Panc1 (cell line): ENCODE data around the gene TMEM151B. TPM values are rescaled to one million over a fixed set of nuclear protein-coding genes. Genes with fewer than 3 reads are reported as not detected.
"Not testable (repeated sequence)": the region's sequence is repeated elsewhere in the genome, so short reads cannot be mapped to it uniquely, and the experiment has no call there.

Source experiments
- ATAC-seq: fragments of 200-7000 bp; cut with Tn5 transposase; 2 replicates; pipeline ENCODE4 v1.9.1; 2020; ENCODE audit warnings: mild to moderate bottlenecking, moderate library complexity
- BruUV-seq: library from RNA; stranded (reverse); fragments of 400-500 nt; replicated peaks from 2 replicates; lab custom pipeline; 2021; lab: Mats Ljungman, UMichigan
- CTCF ChIA-PET: fragments of 300-600 bp; sonication (Branson Sonifier 250); formaldehyde crosslinking; loops from one replicate; lab custom pipeline; 2022; ENCODE audit warnings: antibody characterized with exemption; lab: Charles Lee
- POLR2A ChIA-PET: fragments of 300-600 bp; sonication (Branson Sonifier 250); formaldehyde crosslinking; loops from one replicate; lab custom pipeline; 2022; ENCODE audit warnings: antibody characterized with exemption; lab: Charles Lee
- DNase-seq: peaks from one replicate; pipeline ENCODE4 v3.0.0-alpha.2; 2010; ENCODE audit warnings: low read depth, low spot score
- H3K27ac ChIP-seq: 2 replicates; pipeline ENCODE4 v1.5.1; 2011; ENCODE audit warnings: mild to moderate bottlenecking, low read length, inconsistent platforms
- H3K27me3 ChIP-seq: fragments of 200-500 bp; sonication (Bioruptor generic); 2 replicates; pipeline ENCODE4 v1.6.0; 2014; ENCODE audit warnings: low read length, inconsistent platforms; ENCODE audit not compliant: control insufficient read depth, insufficient read depth
- H3K36me3 ChIP-seq: fragments of 200-500 bp; sonication (Bioruptor generic); 2 replicates; pipeline ENCODE4 v1.5.1; 2014; ENCODE audit warnings: inconsistent platforms, mild to moderate bottlenecking, low read length, moderate library complexity; ENCODE audit not compliant: control insufficient read depth, insufficient read depth
- H3K4me1 ChIP-seq: 2 replicates; pipeline ENCODE4 v1.5.1; 2011; ENCODE audit warnings: inconsistent platforms, mild to moderate bottlenecking, low read length, moderate library complexity; ENCODE audit not compliant: control insufficient read depth, insufficient read depth
- H3K4me3 ChIP-seq, 2 experiments: 2 replicates each; pipeline ENCODE4 v1.5.1; 2011 to 2012; ENCODE audit warnings: low read depth in 2 of 2, low read length in 2 of 2, mild to moderate bottlenecking in 2 of 2, inconsistent platforms in 1 of 2, moderate library complexity in 1 of 2
- H3K9me3 ChIP-seq: fragments of 200-500 bp; sonication (Bioruptor generic); 2 replicates; pipeline ENCODE4 v1.5.1; 2014; ENCODE audit warnings: low read depth, mild to moderate bottlenecking, inconsistent platforms, low read length, moderate library complexity; ENCODE audit not compliant: control insufficient read depth, insufficient read depth
- CTCF ChIP-seq: fragments of 450-650 bp; IDR thresholded peaks from 2 replicates; pipeline ENCODE4 v1.5.1; 2017; ENCODE audit warnings: mild to moderate bottlenecking
- POLR2AphosphoS5 ChIP-seq: IDR thresholded peaks from 2 replicates; pipeline ENCODE4 v1.6.1; 2012; ENCODE audit warnings: mild to moderate bottlenecking, low read depth, low read length, moderate library complexity
- REST ChIP-seq, 2 experiments: IDR thresholded peaks; 2 replicates each; pipeline ENCODE4 v1.6.1; 2011 to 2012; ENCODE audit warnings: low read depth in 2 of 2, control low read depth in 1 of 2, low read length in 1 of 2, mild to moderate bottlenecking in 1 of 2, moderate library complexity in 1 of 2; ENCODE audit not compliant: insufficient read depth in 1 of 2
- SIN3A ChIP-seq: IDR thresholded peaks from 2 replicates; pipeline ENCODE4 v1.6.1; 2012; ENCODE audit warnings: low read depth, mild to moderate bottlenecking, low read length, moderate library complexity, borderline replicate concordance; ENCODE audit not compliant: insufficient read depth
- TCF7L2 ChIP-seq: IDR thresholded peaks from 2 replicates; pipeline ENCODE4 v1.6.1; 2011; ENCODE audit warnings: mild to moderate bottlenecking, low read depth, low read length, inconsistent platforms
- in situ Hi-C: cut with HindIII; loops from 2 replicates; pipeline ENCODE4 v1.10.0; 2016; ENCODE audit warnings: low sequenced_read_pairs, low pct_unique_long_range_greater_than_20kb
- intact Hi-C: fragments of 100-400 bp; cut with micrococcal nuclease; formaldehyde crosslinking; loops from one replicate; pipeline ENCODE4 v1.10.0; 2022; ENCODE audit not compliant: unreplicated experiment
- total RNA-seq: library from RNA; stranded (reverse); gene quantifications from one replicate; pipeline ENCODE4 v1.2.1, GENCODE V29; 2021; ENCODE audit not compliant: unreplicated experiment

The TMEM151B gene
- total RNA-seq, 1 experiment from 2014 or later: 0.18 TPM

GRCh38 chr6:44317136-44317631 lies 46.9 kb downstream of the TMEM151B start:
- DNase-seq, H3K4me1 ChIP-seq, H3K27ac ChIP-seq, CTCF ChIA-PET, in situ Hi-C loops, H3K9me3 ChIP-seq, ATAC-seq, H3K4me3 ChIP-seq, BruUV-seq, H3K36me3 ChIP-seq, POLR2A ChIA-PET, intact Hi-C loops: not testable (repeated sequence)
- H3K27me3 ChIP-seq: peaks cover 16% of the 10 kb centered on the region

- H3K27ac ChIP-seq: no peak overlapping the region
- no peak for ATAC-seq
- in situ Hi-C loops: no loop called here
- ChIA-PET CTCF (no interaction called here), POLR2A (interaction anchor here (0.7 kb wide), 1 partner anchor 30 kb away, joined by 6 read pairs; no protein-coding TSS in a partner anchor)
- BruUV-seq: no TSS peak
- peaks cover 14% of the 10 kb centered on the region for H3K27me3 ChIP-seq
- no peaks in the 10 kb centered on the region for H3K36me3 ChIP-seq
- DNase-seq: no peak
- no peaks in the 10 kb centered on the region for H3K9me3 ChIP-seq
- H3K4me1 ChIP-seq: no peaks in the 10 kb centered on the region
- intact Hi-C loops: no loop called here
- H3K4me3 ChIP-seq: no peak overlapping the region
- no peak for TF ChIP-seq POLR2AphosphoS5
- no peak for TF ChIP-seq TCF7L2
- no peak for TF ChIP-seq CTCF
These were observed 51.0 kb downstream of the TMEM151B start for GRCh38 chr6:44321210-44321609.

- Histone ChIP-seq H3K27me3 (peaks cover 4% of the 10 kb centered on the region; the same call in 1 of the 2 replicates), H3K36me3 (no peaks in the 10 kb centered on the region), H3K27ac (no peak overlapping the region), H3K4me3 (no peak overlapping the region), H3K4me1 (no peaks in the 10 kb centered on the region), H3K9me3 (no peaks in the 10 kb centered on the region)
- TF ChIP-seq REST (IDR thresholded peaks at IDR 0.05; ENCODE audit: insufficient read depth in 1 of 2, low read depth in 2 of 2, low read length in 1 of 2): no peak
- no peak for TF ChIP-seq SIN3A
- TF ChIP-seq TCF7L2: no peak
- no peak for TF ChIP-seq POLR2AphosphoS5
- no peak for TF ChIP-seq CTCF
- DNase-seq (no peak), ATAC-seq (no peak)
- no TSS peak for BruUV-seq
- intact Hi-C loops: no loop called here
- in situ Hi-C loops: no loop called here
- ChIA-PET POLR2A (no interaction called here), CTCF (no interaction called here)
These were observed 56.8 kb downstream of the TMEM151B start for GRCh38 chr6:44327096-44327495.
